ENCODE measurements around the gene TMEM234.

DNA sequence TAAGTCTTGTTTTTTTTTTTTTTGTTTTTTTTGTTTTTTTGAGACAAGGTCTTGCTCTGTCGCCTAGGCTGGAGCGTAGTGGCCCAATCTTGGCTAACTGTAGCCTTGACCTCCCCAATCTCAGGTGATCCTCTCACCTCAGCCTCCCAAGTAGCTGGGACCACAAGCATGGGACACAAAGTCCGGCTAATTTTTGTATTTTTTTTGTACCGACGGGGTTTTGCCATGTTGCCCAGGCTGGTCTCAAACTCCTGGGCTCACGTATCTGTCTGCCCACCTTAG lies 35.0 kb upstream of the TMEM234 start:
- TF ChIP-seq SMC3 (IDR thresholded peaks at IDR 0.05; ENCODE audit: borderline replicate concordance, low read length) (no peak), GABPA (IDR thresholded peaks at IDR 0.05; ENCODE audit: low read depth) (no peak), KAT2A (conservative IDR thresholded peaks at IDR 0.05; ENCODE audit: control insufficient read depth, low read depth, low read length) (no peak), SREBF1 (IDR thresholded peaks at IDR 0.05; ENCODE audit: low read length) (no peak), KLF5 (IDR thresholded peaks at IDR 0.05; ENCODE audit: partially characterized antibody) (no peak), CHD1 (IDR thresholded peaks at IDR 0.05; ENCODE audit: low read depth, low read length) (no peak)
- TF ChIP-seq, protein P1, sequence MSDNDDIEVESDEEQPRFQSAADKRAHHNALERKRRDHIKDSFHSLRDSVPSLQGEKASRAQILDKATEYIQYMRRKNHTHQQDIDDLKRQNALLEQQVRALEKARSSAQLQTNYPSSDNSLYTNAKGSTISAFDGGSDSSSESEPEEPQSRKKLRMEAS (IDR thresholded peaks at IDR 0.05; ENCODE audit: low read depth, low read length), result no peak
- TF ChIP-seq, protein P2, sequence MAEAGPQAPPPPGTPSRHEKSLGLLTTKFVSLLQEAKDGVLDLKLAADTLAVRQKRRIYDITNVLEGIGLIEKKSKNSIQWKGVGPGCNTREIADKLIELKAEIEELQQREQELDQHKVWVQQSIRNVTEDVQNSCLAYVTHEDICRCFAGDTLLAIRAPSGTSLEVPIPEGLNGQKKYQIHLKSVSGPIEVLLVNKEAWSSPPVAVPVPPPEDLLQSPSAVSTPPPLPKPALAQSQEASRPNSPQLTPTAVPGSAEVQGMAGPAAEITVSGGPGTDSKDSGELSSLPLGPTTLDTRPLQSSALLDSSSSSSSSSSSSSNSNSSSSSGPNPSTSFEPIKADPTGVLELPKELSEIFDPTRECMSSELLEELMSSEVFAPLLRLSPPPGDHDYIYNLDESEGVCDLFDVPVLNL (IDR thresholded peaks at IDR 0.05; ENCODE audit: low read depth, low read length), result no peak
- TF ChIP-seq, protein P3, sequence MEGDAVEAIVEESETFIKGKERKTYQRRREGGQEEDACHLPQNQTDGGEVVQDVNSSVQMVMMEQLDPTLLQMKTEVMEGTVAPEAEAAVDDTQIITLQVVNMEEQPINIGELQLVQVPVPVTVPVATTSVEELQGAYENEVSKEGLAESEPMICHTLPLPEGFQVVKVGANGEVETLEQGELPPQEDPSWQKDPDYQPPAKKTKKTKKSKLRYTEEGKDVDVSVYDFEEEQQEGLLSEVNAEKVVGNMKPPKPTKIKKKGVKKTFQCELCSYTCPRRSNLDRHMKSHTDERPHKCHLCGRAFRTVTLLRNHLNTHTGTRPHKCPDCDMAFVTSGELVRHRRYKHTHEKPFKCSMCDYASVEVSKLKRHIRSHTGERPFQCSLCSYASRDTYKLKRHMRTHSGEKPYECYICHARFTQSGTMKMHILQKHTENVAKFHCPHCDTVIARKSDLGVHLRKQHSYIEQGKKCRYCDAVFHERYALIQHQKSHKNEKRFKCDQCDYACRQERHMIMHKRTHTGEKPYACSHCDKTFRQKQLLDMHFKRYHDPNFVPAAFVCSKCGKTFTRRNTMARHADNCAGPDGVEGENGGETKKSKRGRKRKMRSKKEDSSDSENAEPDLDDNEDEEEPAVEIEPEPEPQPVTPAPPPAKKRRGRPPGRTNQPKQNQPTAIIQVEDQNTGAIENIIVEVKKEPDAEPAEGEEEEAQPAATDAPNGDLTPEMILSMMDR (IDR thresholded peaks at IDR 0.05 in 2 of 3, conservative IDR thresholded peaks at IDR 0.05 in 1 of 3; ENCODE audit: control insufficient read depth in 2 of 3, extremely low read depth in 1 of 3, insufficient read depth in 1 of 3, low read depth in 3 of 3, low read length in 3 of 3), result no peak

Measured in GM12878 (cell line).